Measurements from ENCODE around the gene CIROP.

Gene CIROP

GRCh38 chr14:23104591-23105347 is at the start of gene CIROP:
CIROP (minus strand) TSS chr14:23104989; CDS start chr14:23104920, 69 bp downstream.
- H3K27ac ChIP-seq (ENCODE audit: low read length) = no peak within 1 kb of the TSS
- no peaks in the 10 kb centered on the region for H3K36me3 ChIP-seq (ENCODE audit: insufficient read depth, low read depth, low read length)
- peaks cover 13% of the 10 kb centered on the region; the same call in 1 of the 2 replicates for H3K4me1 ChIP-seq (ENCODE audit: insufficient read depth, low read length)
- no peaks in the 10 kb centered on the region; the same call in 1 of the 2 replicates for H3K27me3 ChIP-seq (ENCODE audit: insufficient read depth, low read length)
- 0 out of 2 replicates have a peak, but pooled peaks cover 5% of the 10 kb centered on the region for H3K9me3 ChIP-seq (ENCODE audit: insufficient read depth, low read depth, low read length)
- H3K9ac ChIP-seq (ENCODE audit: low read depth, low read length) = peak within 1 kb of the TSS; percentile 24; the same call in 1 of the 2 replicates
- no peak within 1 kb of the TSS for H3K4me3 ChIP-seq (ENCODE audit: low read length)

GRCh38 chr14:23153851-23154796 is 49.3 kb upstream of the CIROP start:
- peaks cover 15% of the 10 kb centered on the region; the same call in 1 of the 2 replicates for H3K4me1 ChIP-seq (ENCODE audit: insufficient read depth, low read length)

DNA sequence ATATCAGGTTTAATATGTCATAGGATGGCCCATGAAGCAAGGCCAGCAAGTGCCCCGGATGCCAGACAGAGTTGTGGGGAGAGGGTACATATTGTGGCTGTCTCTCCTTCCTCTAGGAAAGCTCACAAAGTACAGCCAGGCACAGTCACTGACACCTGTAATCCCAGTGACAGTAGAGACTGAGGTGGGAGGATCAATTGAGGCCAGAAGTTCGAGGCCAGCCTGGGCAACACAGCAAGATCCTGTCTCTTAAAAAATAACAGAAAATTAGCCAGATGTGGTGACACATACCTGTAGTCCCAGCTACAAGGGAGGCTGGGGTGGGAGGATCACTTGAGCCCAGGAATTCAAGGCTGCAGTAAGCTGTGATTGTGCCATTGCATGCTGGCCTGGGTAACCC is 46.6 kb upstream of the CIROP start:
- Histone ChIP-seq H3K27ac (ENCODE audit: low read length) (no peak overlapping the region), H3K9ac (ENCODE audit: low read depth, low read length) (no peak overlapping the region), H3K4me3 (ENCODE audit: low read length) (no peak overlapping the region), H3K27me3 (ENCODE audit: insufficient read depth, low read length) (no peaks in the 10 kb centered on the region), H3K36me3 (ENCODE audit: insufficient read depth, low read depth, low read length) (peaks cover 52% of the 10 kb centered on the region), H3K9me3 (ENCODE audit: insufficient read depth, low read depth, low read length) (no peaks in the 10 kb centered on the region), H3K4me1 (ENCODE audit: insufficient read depth, low read length) (peaks cover 12% of the 10 kb centered on the region; the same call in 1 of the 2 replicates)

More at GRCh38 chr14:23153851-23154796, 49.3 kb upstream of the CIROP start:
- no peak overlapping the region; the same call in 1 of the 2 replicates for H3K9ac ChIP-seq (ENCODE audit: low read depth, low read length)
- no peak overlapping the region for H3K27ac ChIP-seq (ENCODE audit: low read length)
- H3K4me3 ChIP-seq (ENCODE audit: low read length) = no peak overlapping the region
- H3K27me3 ChIP-seq (ENCODE audit: insufficient read depth, low read length) = no peaks in the 10 kb centered on the region
- peaks cover 55% of the 10 kb centered on the region for H3K36me3 ChIP-seq (ENCODE audit: insufficient read depth, low read depth, low read length)
- no peaks in the 10 kb centered on the region for H3K9me3 ChIP-seq (ENCODE audit: insufficient read depth, low read depth, low read length)

GRCh38 chr14:23149745-23150144 is 45.0 kb upstream of the CIROP start:
- Histone ChIP-seq H3K27ac (ENCODE audit: low read length) (no peak overlapping the region), H3K4me3 (ENCODE audit: low read length) (no peak overlapping the region), H3K9me3 (ENCODE audit: insufficient read depth, low read depth, low read length) (no peaks in the 10 kb centered on the region), H3K9ac (ENCODE audit: low read depth, low read length) (no peak overlapping the region), H3K27me3 (ENCODE audit: insufficient read depth, low read length) (no peaks in the 10 kb centered on the region), H3K4me1 (ENCODE audit: insufficient read depth, low read length) (peaks cover 6% of the 10 kb centered on the region; the same call in 1 of the 2 replicates), H3K36me3 (ENCODE audit: insufficient read depth, low read depth, low read length) (peaks cover 58% of the 10 kb centered on the region)

DNA sequence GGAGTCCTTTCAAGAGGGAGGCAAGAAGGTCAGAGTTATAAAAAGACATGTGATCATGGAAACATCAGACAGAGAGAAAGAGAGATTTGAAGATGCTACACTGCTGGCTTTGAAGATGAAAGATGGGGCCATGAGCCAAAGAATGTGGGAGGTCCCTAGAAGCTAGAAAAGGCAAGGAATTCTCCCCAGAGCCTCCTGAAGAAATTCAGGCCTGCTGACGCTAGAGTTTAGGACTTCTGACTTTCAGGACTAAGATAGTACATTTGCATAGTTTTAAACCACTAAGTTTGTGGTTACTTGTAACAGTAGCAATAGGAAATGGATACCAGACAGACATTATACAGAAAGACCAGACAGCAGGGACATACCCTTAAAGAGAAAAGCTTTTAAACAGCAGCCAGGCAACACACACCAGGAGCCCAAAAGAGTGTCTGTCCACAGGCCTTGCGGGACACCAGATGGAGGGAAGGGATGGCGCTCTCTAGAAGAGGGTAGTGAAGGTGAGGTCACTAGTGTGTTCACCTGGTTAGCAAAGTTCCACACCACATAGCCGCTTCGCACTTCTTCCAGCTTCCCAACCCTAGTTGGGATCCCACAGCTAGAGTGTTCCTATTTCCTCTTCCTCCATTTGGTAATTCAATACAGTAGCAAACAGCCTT is 43.9 kb upstream of the CIROP start:
- Histone ChIP-seq H3K36me3 (ENCODE audit: insufficient read depth, low read depth, low read length) (peaks cover 66% of the 10 kb centered on the region), H3K9me3 (ENCODE audit: insufficient read depth, low read depth, low read length) (no peaks in the 10 kb centered on the region), H3K4me1 (ENCODE audit: insufficient read depth, low read length) (0 out of 2 replicates have a peak, but pooled peaks cover 6% of the 10 kb centered on the region)

DNA sequence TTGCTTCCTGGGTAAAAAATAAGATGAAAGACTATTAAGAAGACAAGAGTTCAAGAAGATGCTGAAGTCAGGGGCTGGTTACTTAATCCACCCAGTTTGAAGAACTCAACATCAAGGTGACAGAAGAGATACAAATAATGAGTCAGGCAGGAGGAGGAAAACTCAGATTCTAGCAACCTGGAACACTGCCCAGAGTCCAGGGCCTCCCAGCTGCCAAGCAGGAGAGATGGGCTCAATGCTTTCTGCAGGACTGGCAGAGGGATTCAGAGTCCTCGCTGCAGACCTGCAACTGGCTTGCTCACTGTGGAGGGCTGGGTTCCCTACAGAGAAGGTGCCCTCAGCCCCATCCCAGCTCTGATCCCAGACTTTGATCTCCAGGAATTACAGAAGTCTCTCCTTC is 42.9 kb upstream of the CIROP start:
- 0 out of 2 replicates have a peak, but pooled peaks cover 6% of the 10 kb centered on the region for H3K4me1 ChIP-seq (ENCODE audit: insufficient read depth, low read length)

More for the DNA sequence above, 43.9 kb upstream of the CIROP start:
- Histone ChIP-seq H3K27me3 (ENCODE audit: insufficient read depth, low read length) (no peaks in the 10 kb centered on the region), H3K27ac (ENCODE audit: low read length) (no peak overlapping the region), H3K4me3 (ENCODE audit: low read length) (no peak overlapping the region), H3K9ac (ENCODE audit: low read depth, low read length) (no peak overlapping the region)

GRCh38 chr14:23146980-23147379 is 42.2 kb upstream of the CIROP start:
- no peak overlapping the region for H3K9ac ChIP-seq (ENCODE audit: low read depth, low read length)
- H3K4me1 ChIP-seq (ENCODE audit: insufficient read depth, low read length) = 0 out of 2 replicates have a peak, but pooled peaks cover 6% of the 10 kb centered on the region
- H3K27ac ChIP-seq (ENCODE audit: low read length) = no peak overlapping the region
- peaks cover 83% of the 10 kb centered on the region for H3K36me3 ChIP-seq (ENCODE audit: insufficient read depth, low read depth, low read length)
- H3K9me3 ChIP-seq (ENCODE audit: insufficient read depth, low read depth, low read length) = no peaks in the 10 kb centered on the region
- no peak overlapping the region for H3K4me3 ChIP-seq (ENCODE audit: low read length)
- no peaks in the 10 kb centered on the region for H3K27me3 ChIP-seq (ENCODE audit: insufficient read depth, low read length)

More for the DNA sequence above, 42.9 kb upstream of the CIROP start:
- Histone ChIP-seq H3K9ac (ENCODE audit: low read depth, low read length) (no peak overlapping the region), H3K4me3 (ENCODE audit: low read length) (no peak overlapping the region), H3K36me3 (ENCODE audit: insufficient read depth, low read depth, low read length) (peaks cover 76% of the 10 kb centered on the region), H3K9me3 (ENCODE audit: insufficient read depth, low read depth, low read length) (no peaks in the 10 kb centered on the region), H3K27ac (ENCODE audit: low read length) (no peak overlapping the region), H3K27me3 (ENCODE audit: insufficient read depth, low read length) (no peaks in the 10 kb centered on the region)

DNA sequence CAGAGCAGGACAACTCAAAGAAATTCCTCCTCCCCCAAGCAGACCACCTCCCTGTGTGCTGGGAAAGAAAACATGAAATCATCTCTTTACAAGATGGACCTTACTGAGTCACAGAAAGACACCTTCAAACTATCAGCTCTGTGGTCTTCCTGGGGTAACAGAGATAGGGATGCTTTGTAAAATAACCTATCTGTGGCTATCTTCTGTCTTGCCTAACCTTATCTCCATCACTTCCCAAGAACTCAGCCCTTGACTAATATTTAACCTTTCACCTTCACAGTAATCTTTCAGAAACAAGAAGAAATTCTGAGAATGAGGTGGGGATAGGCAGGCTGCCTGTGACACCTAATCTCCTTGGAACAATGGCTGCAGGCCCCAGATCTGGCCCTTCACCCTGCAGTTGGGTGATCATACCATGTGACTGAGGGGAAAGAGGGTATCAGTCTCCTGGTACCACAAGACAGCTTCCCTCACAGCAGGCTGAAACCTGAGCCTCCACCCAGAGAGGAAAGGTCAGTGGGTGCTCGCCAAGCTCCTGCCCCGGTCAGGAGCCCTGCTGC is 41.6 kb upstream of the CIROP start:
- no peak overlapping the region for H3K4me3 ChIP-seq (ENCODE audit: low read length)
- no peak overlapping the region for H3K27ac ChIP-seq (ENCODE audit: low read length)
- H3K27me3 ChIP-seq (ENCODE audit: insufficient read depth, low read length) = no peaks in the 10 kb centered on the region
- H3K4me1 ChIP-seq (ENCODE audit: insufficient read depth, low read length) = 0 out of 2 replicates have a peak, but pooled peaks cover 6% of the 10 kb centered on the region
- H3K9me3 ChIP-seq (ENCODE audit: insufficient read depth, low read depth, low read length) = no peaks in the 10 kb centered on the region
- H3K36me3 ChIP-seq (ENCODE audit: insufficient read depth, low read depth, low read length) = peaks cover 84% of the 10 kb centered on the region
- no peak overlapping the region for H3K9ac ChIP-seq (ENCODE audit: low read depth, low read length)

DNA sequence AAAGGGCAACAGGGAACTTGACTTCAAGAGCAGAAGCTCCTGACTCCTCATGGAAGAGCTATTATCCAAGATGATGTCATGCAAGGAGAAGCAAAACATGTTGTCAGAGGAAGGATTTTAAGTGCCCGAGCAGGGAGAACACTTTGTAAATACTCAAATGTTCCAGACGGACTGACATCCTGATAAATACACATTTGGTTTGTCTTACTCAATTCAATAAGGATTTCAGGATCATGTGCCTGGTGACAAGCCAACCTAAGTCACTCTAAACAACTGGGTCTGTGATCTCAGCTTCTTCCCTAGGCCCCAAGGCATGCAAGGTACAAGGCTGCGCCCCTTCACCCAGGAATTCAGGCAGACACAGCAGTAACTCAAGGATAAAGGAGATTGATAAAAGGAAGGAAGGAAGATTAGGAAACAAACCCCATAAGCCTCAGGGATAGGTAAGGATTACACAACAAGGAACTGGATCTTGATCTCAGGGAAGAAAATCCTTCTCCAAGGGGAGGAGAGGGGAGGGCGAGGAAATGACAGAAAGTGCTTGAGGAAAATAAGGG is 41.1 kb upstream of the CIROP start:
- no peak overlapping the region for H3K4me3 ChIP-seq (ENCODE audit: low read length)
- peaks cover 83% of the 10 kb centered on the region for H3K36me3 ChIP-seq (ENCODE audit: insufficient read depth, low read depth, low read length)
- 0 out of 2 replicates have a peak, but pooled peaks cover 6% of the 10 kb centered on the region for H3K4me1 ChIP-seq (ENCODE audit: insufficient read depth, low read length)
- H3K27me3 ChIP-seq (ENCODE audit: insufficient read depth, low read length) = no peaks in the 10 kb centered on the region
- H3K9ac ChIP-seq (ENCODE audit: low read depth, low read length) = no peak overlapping the region
- H3K27ac ChIP-seq (ENCODE audit: low read length) = no peak overlapping the region
- no peaks in the 10 kb centered on the region for H3K9me3 ChIP-seq (ENCODE audit: insufficient read depth, low read depth, low read length)

DNA sequence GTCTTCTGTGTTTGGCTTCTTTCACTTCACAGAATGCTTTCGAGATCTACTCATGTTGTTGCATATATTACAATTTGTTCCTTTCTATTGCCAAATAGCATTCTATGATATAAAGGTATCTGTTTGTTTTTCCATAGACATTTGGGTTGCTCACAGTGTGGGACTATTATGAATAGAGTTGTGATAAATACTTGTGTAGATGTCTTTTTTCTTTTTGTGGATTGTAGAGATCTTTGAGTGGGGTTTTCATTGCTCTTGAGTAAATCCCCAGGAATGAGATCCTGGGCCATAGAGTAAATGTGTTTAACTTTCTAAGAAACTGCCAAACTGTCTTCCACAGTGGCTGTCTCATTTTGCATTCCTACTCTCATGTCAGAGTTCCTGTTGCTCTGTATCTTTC is 39.1 kb upstream of the CIROP start:
- Histone ChIP-seq H3K27ac (ENCODE audit: low read length) (no peak overlapping the region), H3K9ac (ENCODE audit: low read depth, low read length) (no peak overlapping the region), H3K36me3 (ENCODE audit: insufficient read depth, low read depth, low read length) (peaks cover 83% of the 10 kb centered on the region), H3K9me3 (ENCODE audit: insufficient read depth, low read depth, low read length) (no peaks in the 10 kb centered on the region), H3K4me3 (ENCODE audit: low read length) (no peak overlapping the region), H3K4me1 (ENCODE audit: insufficient read depth, low read length) (0 out of 2 replicates have a peak, but pooled peaks cover 6% of the 10 kb centered on the region), H3K27me3 (ENCODE audit: insufficient read depth, low read length) (no peaks in the 10 kb centered on the region)

Measured in iPS-20b (cell line).